CD14-positive monocyte (primary cell): ENCODE results near the gene CCDC169. TPM values are rescaled to one million over a fixed set of nuclear protein-coding genes. Genes with fewer than 3 reads are reported as not detected.

Experiments
- DNase-seq, 3 donors: peaks; one replicate each; pipeline ENCODE4 v3.0.0-alpha.2; 2011 to 2022
- H2AFZ ChIP-seq: 2 replicates; pipeline ENCODE4 v1.6.0; 2012; ENCODE audit warnings: mild to moderate bottlenecking, low read depth, low read length, inconsistent platforms; ENCODE audit not compliant: insufficient read depth, poor library complexity, severe bottlenecking
- H3K27ac ChIP-seq, 2 donors: 1 replicate in 1 of 2; 2 replicates in 1 of 2; pipeline ENCODE4 v1.5.1; 2012 to 2013; ENCODE audit warnings: low read length in 2 of 2, control low read depth in 1 of 2, inconsistent platforms in 1 of 2, low read depth in 1 of 2, mild to moderate bottlenecking in 1 of 2
- H3K27me3 ChIP-seq, 2 donors: one replicate each; pipeline versions ENCODE4 v1.6.0 to v1.6.1; 2011 to 2013; ENCODE audit warnings: low read length in 2 of 2; ENCODE audit not compliant: control insufficient read depth in 2 of 2, insufficient read depth in 2 of 2
- H3K36me3 ChIP-seq, 2 donors: replicated peaks in 1 of 2; 1 replicate in 1 of 2; 2 replicates in 1 of 2; pipeline versions ENCODE4 v1.5.1 to v1.6.1; 2012 to 2013; ENCODE audit warnings: low read length in 2 of 2, control low read depth in 1 of 2, inconsistent platforms in 1 of 2, mild to moderate bottlenecking in 1 of 2; ENCODE audit not compliant: insufficient read depth in 2 of 2, control insufficient read depth in 1 of 2
- H3K4me1 ChIP-seq, 2 donors: 1 replicate in 1 of 2; 2 replicates in 1 of 2; pipeline versions ENCODE4 v1.5.1 to v1.6.1; 2012 to 2013; ENCODE audit warnings: low read length in 2 of 2, control low read depth in 1 of 2, inconsistent platforms in 1 of 2, mild to moderate bottlenecking in 1 of 2, moderate library complexity in 1 of 2; ENCODE audit not compliant: insufficient read depth in 2 of 2, control insufficient read depth in 1 of 2
- H3K4me2 ChIP-seq: replicated peaks from 2 replicates; pipeline ENCODE3; 2012; ENCODE audit warnings: low read length, moderate library complexity, mild to moderate bottlenecking; ENCODE audit not compliant: poor library complexity, severe bottlenecking; ENCODE audit errors: extremely low read depth
- H3K4me3 ChIP-seq, 3 experiments: fragments of 200-600 bp in 1 of 3; sonication (generic) in 1 of 3; replicated peaks in 1 of 3; 1 replicate in 2 of 3; 2 replicates in 1 of 3; pipeline ENCODE4 v1.5.1; 2011 to 2013; ENCODE audit warnings: low read length in 3 of 3, mild to moderate bottlenecking in 3 of 3, control low read depth in 2 of 3, low read depth in 2 of 3, inconsistent platforms in 1 of 3, moderate library complexity in 1 of 3
- H3K79me2 ChIP-seq: 2 replicates; pipeline ENCODE4 v1.6.0; 2012; ENCODE audit warnings: mild to moderate bottlenecking, control low read depth, inconsistent platforms, low read length, moderate library complexity; ENCODE audit not compliant: insufficient read depth
- H3K9ac ChIP-seq: 2 replicates; pipeline ENCODE4 v1.6.0; 2017; ENCODE audit warnings: low read length, mild to moderate bottlenecking; ENCODE audit not compliant: insufficient read depth, poor library complexity, severe bottlenecking
- H3K9me3 ChIP-seq, 2 donors: replicated peaks in 1 of 2; 1 replicate in 1 of 2; 2 replicates in 1 of 2; pipeline versions ENCODE4 v1.5.1 to v1.6.1; 2012 to 2013; ENCODE audit warnings: low read length in 2 of 2, control low read depth in 1 of 2; ENCODE audit not compliant: control insufficient read depth in 1 of 2, insufficient read depth in 1 of 2
- H4K20me1 ChIP-seq: 2 replicates; pipeline ENCODE4 v1.6.0; 2012; ENCODE audit warnings: mild to moderate bottlenecking, low read length, control low read depth, moderate library complexity; ENCODE audit not compliant: insufficient read depth
- H3K27ac Mint-ChIP-seq, 7 donors: one replicate each; pipeline ENCODE4 v1.8.0; 2020; ENCODE audit warnings: mild to moderate bottlenecking in 7 of 7, mixed read lengths in 7 of 7, moderate library complexity in 6 of 7, inconsistent platforms in 2 of 7
- H3K27me3 Mint-ChIP-seq, 3 donors: one replicate each; pipeline ENCODE4 v1.8.0; 2021 to 2022; ENCODE audit warnings: low read depth in 3 of 3, mild to moderate bottlenecking in 3 of 3, mixed read lengths in 3 of 3, moderate library complexity in 3 of 3, inconsistent platforms in 1 of 3
- H3K36me3 Mint-ChIP-seq, 2 donors: one replicate each; pipeline ENCODE4 v1.8.0; 2020; ENCODE audit warnings: mixed read lengths in 2 of 2, inconsistent platforms in 1 of 2, mild to moderate bottlenecking in 1 of 2
- H3K4me1 Mint-ChIP-seq: one replicate; pipeline ENCODE4 v1.8.0; 2020; ENCODE audit warnings: mild to moderate bottlenecking, mixed read lengths
- H3K4me3 Mint-ChIP-seq, 2 donors: one replicate each; pipeline ENCODE4 v1.8.0; 2020; ENCODE audit warnings: mild to moderate bottlenecking in 2 of 2, mixed read lengths in 2 of 2, moderate library complexity in 1 of 2
- H3K9me3 Mint-ChIP-seq, 7 donors: one replicate each; pipeline ENCODE4 v1.8.0; 2020 to 2022; ENCODE audit warnings: mixed read lengths in 7 of 7, mild to moderate bottlenecking in 6 of 7, moderate library complexity in 6 of 7, inconsistent platforms in 2 of 7
- CTCF ChIP-seq: fragments of 200-600 bp; IDR thresholded peaks from one replicate; pipeline ENCODE4 v1.8.0; 2022; ENCODE audit warnings: antibody characterized with exemption, mild to moderate bottlenecking
- WGBS: methylation state at CpG from one replicate; pipeline ENCODE4 v1.1.5; 2013; ENCODE audit warnings: missing lambda C conversion rate; ENCODE audit not compliant: insufficient coverage; 5-methylcytosine and 5-hydroxymethylcytosine counted together
- intact Hi-C, 2 donors: fragments of 100-400 bp; cut with micrococcal nuclease; formaldehyde crosslinking; loops; one replicate each; pipeline versions ENCODE4 v1.15.0 to v1.15.1; 2023
- polyA plus RNA-seq, 3 donors: library from polyadenylated mRNA; depleted of rRNA in 1 of 3; unstranded in 2 of 3; stranded (reverse) in 1 of 3; fragments of 300-500 nt in 2 of 3; fragments of >200 nt in 1 of 3; fragmentation: Illumina TruSeq in 2 of 3; gene quantifications; 1 replicate in 2 of 3; 2 replicates in 1 of 3; pipeline ENCODE4 v1.2.3, GENCODE V29; 2012 to 2021

CCDC169 gene
- polyA plus RNA-seq, 3 donors: 0.03 TPM; not detected in 2

DNA sequence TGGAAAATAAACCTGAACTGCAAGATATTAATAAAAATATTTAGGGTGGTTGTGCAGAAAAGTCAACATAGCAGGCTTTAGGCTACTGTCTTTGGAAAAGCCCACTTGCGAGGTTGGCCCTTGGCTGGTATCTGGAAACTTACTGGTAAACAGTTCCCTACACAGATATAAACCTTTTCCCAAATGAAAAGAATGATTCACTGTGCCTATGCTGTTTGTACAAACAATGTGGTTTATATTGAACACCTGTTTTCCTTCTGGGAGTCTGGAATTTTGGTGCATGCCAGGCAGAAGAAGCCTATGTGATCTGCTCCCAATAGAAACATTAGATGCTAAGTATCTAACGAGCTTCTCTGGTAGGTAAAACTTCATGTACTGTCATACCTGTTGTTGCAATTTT, 53.5 kb downstream of the CCDC169 start:
- no peak overlapping the region for H3K9ac ChIP-seq
- peaks cover 0 to 3% (median 0%) of the 10 kb centered on the region in 3 donors for H3K27me3 Mint-ChIP-seq
- H3K4me2 ChIP-seq: no peak overlapping the region
- H4K20me1 ChIP-seq: no peaks in the 10 kb centered on the region
- no peak overlapping the region for H2AFZ ChIP-seq
- no peaks in the 10 kb centered on the region for H3K79me2 ChIP-seq
- H3K9me3 ChIP-seq: peaks cover 3 to 4% of the 10 kb centered on the region in 2 donors
- intact Hi-C loops: no loop called here
- no peak overlapping the region for H3K4me3 Mint-ChIP-seq
- no peak for TF ChIP-seq CTCF
- H3K4me1 ChIP-seq: no peaks in the 10 kb centered on the region
- H3K36me3 Mint-ChIP-seq: no peaks in the 10 kb centered on the region
- H3K36me3 ChIP-seq: no peaks in the 10 kb centered on the region
- no CpG with 5 or more reads among the region's 2 CpGs for WGBS
- H3K4me3 ChIP-seq: no peak overlapping the region
- H3K27ac ChIP-seq: no peak overlapping the region
- H3K27me3 ChIP-seq: no peaks in the 10 kb centered on the region
- no peak overlapping the region for H3K27ac Mint-ChIP-seq
- no peak for DNase-seq
- no peaks in the 10 kb centered on the region for H3K4me1 Mint-ChIP-seq
- H3K9me3 Mint-ChIP-seq: peaks cover 2 to 13% (median 3%) of the 10 kb centered on the region in 7 donors

- whole genome bisulfite sequencing: 95% methylated on average over 2 of the region's 2 CpGs
- no peak overlapping the region for H3K4me3 Mint-ChIP-seq
- Histone ChIP-seq H3K9ac (no peak overlapping the region), H3K4me1 (no peaks in the 10 kb centered on the region), H4K20me1 (no peaks in the 10 kb centered on the region), H2AFZ (no peak overlapping the region), H3K79me2 (no peaks in the 10 kb centered on the region), H3K9me3 (peaks cover 3 to 4% of the 10 kb centered on the region in 2 donors), H3K4me2 (no peak overlapping the region), H3K4me3 (no peak overlapping the region), H3K36me3 (no peaks in the 10 kb centered on the region), H3K27me3 (no peaks in the 10 kb centered on the region), H3K27ac (no peak overlapping the region)
- H3K4me1 Mint-ChIP-seq: no peaks in the 10 kb centered on the region
- H3K36me3 Mint-ChIP-seq: no peaks in the 10 kb centered on the region
- no peak for TF ChIP-seq CTCF
- intact Hi-C loops: no loop called here
- H3K27me3 Mint-ChIP-seq: peaks cover 0 to 3% (median 0%) of the 10 kb centered on the region in 3 donors
- DNase-seq: no peak
- H3K27ac Mint-ChIP-seq: peak overlapping the region in 1 of 7 donors; percentile 19
- H3K9me3 Mint-ChIP-seq: peaks cover 2 to 13% (median 3%) of the 10 kb centered on the region in 7 donors
These were observed 54.9 kb downstream of the CCDC169 start for GRCh38 chr13:36242761-36243160.
